ENCODE results near the gene GALNT6.

DNA sequence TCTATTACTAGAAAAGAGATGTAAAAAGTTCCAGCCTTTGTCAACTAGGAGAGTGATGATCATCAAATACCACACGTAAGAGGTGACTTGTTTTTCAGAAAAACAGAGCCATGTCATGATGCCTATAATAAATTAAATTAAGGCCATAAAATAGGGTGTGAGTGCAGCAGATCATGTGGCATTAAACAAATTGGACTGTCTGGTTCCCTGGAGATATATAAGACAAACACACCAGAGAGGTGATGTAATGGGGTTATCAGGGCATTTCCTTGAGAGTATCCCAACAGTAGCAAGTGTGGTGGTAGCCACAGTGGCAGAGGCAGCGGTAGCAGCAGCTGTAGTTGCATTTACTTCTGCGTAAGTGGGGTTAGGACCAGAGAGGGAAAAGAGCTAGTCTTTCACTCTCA is 14.6 kb upstream of the GALNT6 start:
- TF ChIP-seq CTCF (IDR thresholded peaks at IDR 0.05) (no peak), ZFX (IDR thresholded peaks at IDR 0.05; ENCODE audit: borderline replicate concordance) (no peak)
